Pons (tissue), 1 donor: Measurements from ENCODE around the gene SNRPB2.

Source experiments
- DNase-seq: peaks from one replicate; pipeline ENCODE4 v3.0.0-alpha.2; 2016; ENCODE audit warnings: low spot score

The SNRPB2 gene

GRCh38 chr20:16729565-16730460 lies at the start of gene SNRPB2:
Gene SNRPB2 (plus strand): TSS chr20:16730026. CDS start chr20:16731703, 1,677 bp downstream.
- DNase-seq: peak; percentile 93

GRCh38 chr20:16684416-16684815 lies 45.4 kb upstream of the SNRPB2 start:
- no peak for DNase-seq

- DNase-seq: no peak
Measured at GRCh38 chr20:16689906-16690305, 39.9 kb upstream of the SNRPB2 start.

DNA sequence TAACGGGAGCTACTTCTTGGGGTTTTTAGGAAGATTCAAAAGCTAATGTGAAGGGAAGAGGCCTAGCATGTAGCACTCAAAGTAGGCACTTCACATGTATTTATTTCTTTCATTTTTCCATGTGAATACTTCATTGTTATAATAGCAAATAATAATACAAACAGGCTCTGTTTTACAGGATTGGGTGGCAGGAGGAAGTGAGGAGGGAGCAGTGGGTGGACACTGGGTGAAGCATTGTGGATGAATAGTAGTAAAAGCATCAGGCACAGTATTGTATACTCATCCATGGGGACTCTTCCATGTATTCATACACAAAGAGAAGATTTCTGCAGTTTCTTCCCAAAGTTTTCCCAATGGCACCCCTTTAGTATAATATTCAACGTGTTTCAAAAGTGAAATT lies 38.4 kb upstream of the SNRPB2 start:
- no peak for DNase-seq

DNA sequence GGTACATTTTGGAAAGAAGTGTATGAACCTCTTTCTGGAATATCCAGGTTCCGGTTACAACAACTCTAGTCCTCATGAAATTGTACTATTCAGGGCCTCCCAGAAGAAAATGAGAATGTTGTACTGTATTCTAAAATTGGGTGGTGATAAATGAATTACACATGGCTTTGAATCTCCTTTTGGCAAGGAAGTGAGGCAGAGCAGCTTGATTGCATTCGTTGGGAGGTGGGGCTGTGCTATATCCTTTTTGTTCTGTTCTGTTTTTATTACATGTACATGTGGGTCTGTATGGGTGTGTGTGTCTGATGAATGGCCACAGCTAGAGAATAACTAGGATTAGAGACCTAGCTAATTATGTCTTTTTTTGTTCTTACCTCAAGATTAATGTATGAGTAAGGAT lies 37.8 kb upstream of the SNRPB2 start:
- no peak for DNase-seq

DNA sequence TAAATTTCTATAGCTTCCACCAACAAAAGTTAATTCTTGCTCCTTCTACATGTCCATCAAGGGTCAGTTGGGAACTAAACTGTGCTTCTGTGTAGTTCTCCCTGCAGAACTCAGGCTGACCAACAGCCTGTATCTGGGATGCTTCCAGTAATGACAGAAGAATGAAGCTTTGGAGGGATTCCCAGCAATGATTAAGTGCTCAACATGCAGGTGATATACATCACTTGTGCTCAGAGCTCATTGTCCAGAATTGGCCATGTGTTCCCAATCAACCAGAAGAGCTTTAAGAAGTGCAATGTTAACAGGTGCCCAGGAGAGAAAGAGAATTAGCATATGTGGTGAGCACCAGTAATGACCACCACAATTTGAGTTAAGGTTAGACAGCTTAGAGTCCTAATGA lies 37.4 kb upstream of the SNRPB2 start:
- no peak for DNase-seq

DNA sequence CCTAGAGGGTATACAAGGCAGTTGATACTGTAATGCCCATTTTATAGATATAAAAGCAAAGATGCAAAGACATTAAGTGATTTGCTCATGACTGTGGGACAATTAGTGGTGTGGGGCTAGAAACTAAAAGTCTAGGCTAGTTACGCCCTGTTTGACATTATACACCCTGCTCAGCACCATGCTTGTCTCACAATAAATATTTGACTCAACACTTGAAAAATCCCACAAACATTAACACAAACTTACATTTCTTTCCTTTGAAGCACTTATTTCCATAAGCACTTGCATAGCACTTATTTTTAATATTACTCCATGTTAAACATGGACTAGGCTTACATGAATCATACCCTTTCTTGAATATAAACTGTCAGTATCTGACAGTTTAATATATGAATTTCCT lies 36.5 kb upstream of the SNRPB2 start:
- no peak for DNase-seq

DNA sequence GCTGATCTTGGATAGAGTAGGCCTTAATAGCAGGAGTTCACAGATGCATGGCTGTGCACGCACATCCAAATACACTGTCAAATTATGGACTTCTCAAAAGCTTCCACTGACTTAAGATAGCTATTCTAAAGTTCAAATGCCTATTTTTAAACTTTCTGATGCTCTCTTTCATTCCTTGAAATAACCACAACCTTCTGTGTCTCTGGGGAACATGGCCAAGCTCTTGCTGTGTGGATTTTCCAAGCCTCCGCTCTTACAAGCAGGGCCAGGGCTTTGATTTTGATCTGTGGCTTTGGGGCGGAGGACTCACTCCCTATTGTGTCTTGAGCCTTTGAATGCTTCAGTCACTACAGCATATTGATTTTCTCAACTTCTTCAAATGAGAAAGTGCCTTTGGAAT lies 35.7 kb upstream of the SNRPB2 start:
- no peak for DNase-seq

DNA sequence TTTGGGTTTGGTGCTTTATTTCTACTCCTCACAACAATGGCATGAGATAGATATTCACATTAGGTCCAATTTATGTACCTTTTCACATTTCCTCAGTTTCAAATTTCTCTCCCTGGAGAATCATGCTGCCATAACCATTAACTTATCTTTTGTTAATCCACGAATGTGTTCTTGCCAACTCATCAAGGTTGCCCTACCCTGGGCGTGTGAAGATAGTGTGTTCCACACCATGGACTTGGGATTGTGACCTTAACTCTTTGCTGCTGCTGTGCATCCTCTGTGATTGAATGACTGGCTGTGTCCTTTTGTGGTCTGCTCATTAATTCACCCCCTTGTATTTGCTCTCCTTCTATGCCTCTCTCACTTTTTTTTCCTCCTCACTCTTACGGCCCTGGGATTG lies 34.2 kb upstream of the SNRPB2 start:
- no peak for DNase-seq

GRCh38 chr20:16699293-16699692 lies 30.5 kb upstream of the SNRPB2 start:
- no peak for DNase-seq

DNA sequence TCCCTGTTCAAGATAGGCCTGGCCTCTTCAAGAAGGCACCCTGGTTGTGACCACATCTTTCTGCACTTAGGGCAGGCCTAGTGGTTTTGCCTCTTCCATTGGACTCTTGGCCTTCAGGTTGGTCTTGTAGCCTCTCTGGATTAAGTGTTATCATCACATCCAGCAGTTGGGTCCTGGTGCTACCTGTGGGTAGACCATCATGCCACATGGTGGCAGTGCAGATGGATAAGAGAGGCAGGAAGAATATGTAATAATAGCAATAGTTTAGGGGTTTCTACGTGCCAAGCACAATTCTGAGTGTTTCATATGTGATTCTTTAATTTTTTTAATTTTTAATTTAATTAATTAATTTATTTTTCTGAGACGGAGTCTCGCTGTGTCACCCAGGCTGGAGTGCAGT lies 28.5 kb upstream of the SNRPB2 start:
- DNase-seq: no peak

DNA sequence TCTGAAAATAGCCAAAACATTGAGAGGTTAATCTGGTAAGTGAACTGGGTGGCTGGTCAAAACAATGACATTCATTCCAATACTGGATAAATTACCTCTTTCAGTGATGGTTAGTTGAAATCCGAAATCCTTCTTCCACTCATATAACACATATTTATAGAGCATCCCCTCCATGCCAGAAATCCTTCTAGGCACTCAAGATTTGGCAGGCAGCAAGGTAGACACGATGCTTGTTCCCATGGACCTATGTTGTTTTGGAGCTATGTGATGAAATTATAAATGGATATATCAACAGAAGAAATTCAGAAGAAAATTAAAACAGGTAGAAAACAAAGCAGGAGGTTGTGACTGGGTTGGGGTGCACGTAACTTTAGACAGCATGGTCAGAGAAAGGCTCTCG lies 26.3 kb upstream of the SNRPB2 start:
- DNase-seq: no peak

GRCh38 chr20:16707674-16708073 lies 22.2 kb upstream of the SNRPB2 start:
- no peak for DNase-seq

DNA sequence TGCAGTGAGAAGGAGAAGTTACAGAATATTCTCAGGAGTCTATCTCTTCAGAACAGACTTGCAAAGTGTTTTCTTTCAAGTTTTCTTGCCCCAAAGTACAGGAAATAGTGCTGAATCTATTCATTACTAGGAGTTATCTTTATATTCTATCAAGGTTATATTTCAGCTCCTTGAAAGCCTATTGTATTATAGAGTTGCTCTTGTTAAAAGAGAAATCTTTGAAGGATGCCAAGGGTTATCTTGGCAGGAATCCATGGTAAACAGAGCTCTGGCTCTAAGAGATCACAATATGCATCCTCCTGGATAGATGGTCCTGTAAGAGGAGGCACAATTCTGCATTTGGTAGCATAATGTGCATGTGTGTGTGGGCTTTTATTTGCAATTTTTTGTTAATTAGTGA lies 21.2 kb upstream of the SNRPB2 start:
- DNase-seq: no peak

GRCh38 chr20:16709017-16709416 lies 20.8 kb upstream of the SNRPB2 start:
- no peak for DNase-seq

DNA sequence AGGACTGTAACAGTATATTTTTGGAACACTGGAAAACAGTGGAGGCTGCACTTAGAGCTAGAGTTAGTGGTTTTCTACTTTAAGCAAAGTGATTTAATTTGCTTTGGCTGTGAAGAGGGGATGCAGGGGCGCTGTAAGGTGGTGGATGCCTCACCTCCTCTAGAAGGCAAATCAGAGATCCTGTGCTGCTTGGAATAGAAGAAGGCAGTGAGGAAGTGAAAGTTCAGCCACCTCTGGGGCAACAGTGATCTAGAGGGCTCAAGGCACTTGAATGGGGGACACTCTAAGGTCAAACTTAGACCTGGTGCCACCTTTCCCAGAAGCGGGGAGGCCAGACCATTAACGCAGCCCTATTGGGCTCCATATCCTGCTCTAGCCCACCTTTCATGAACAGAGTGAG lies 19.0 kb upstream of the SNRPB2 start:
- DNase-seq: no peak

DNA sequence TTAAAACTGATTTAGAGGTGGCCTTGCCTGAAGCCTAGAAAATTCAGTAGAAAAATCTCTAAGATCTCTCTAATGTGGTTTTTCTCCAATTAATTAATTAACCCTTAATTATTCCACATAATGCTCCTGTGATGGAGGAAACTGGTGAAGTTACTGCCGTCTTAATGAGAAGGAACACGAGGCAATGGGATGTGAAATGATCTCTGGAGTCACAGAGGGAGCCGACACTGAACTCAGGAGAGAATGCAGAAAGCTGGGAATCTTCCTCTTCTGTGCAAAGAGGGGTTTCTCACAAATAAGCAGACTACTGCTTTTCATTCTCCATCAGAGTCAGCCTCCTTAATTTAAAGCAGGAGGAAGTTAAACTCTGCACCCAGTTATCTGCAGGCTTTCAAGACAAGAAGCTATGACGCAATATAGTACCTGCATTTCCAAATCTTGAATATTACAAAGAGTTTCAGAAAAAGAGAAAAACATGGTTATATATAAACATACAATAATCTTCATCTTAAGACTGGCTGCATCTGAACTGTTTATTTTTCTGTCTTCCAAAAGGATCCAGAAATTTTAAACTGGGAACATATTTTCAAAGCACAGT lies 18.1 kb upstream of the SNRPB2 start:
- DNase-seq: no peak

DNA sequence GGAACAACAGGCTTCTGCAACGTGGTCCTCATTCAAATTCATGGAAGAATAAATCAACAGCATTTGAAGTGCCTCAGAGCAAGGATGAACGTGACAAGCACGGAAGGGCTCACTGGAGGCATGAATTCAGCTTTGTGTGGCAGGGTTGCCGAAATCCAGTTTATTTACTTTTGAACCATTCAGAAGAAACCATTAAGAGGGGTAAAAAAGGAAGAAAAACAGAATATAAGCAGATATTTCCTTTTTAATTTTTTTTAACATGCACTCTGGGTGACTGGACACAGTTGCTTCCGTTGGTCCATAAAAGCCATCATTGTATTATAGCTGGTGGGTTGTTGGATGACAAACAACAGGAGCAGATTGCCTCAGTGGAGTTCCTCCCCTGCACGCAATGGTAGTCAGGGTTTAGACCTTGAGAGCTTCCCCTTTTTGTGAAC lies 17.3 kb upstream of the SNRPB2 start:
- DNase-seq: peak; percentile 56

GRCh38 chr20:16713066-16713465 lies 16.8 kb upstream of the SNRPB2 start:
- no peak for DNase-seq

- no peak for DNase-seq
Measured at GRCh38 chr20:16714242-16714641, 15.6 kb upstream of the SNRPB2 start.

DNA sequence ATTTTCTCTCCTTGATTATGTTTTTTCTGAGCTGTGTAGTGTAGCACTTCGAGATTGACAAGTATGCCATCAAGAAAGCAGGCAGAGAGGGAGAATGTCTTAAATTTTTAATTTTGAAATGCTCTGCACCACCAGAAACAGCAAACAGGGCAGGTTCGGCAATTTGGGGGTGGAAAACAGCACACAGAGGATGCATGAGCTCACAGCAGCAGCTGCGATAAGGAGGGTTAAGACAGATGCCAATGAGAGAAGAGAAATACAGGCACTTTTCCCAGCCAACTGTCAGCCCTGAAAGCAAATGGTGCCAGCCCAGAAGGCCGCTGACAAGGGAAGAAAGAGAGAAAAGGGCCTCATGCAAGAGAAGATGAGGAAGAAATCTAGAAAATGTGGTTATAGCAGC lies 15.1 kb upstream of the SNRPB2 start:
- peak; percentile 47 for DNase-seq

GRCh38 chr20:16719421-16719820 lies 10.4 kb upstream of the SNRPB2 start:
- no peak for DNase-seq

DNA sequence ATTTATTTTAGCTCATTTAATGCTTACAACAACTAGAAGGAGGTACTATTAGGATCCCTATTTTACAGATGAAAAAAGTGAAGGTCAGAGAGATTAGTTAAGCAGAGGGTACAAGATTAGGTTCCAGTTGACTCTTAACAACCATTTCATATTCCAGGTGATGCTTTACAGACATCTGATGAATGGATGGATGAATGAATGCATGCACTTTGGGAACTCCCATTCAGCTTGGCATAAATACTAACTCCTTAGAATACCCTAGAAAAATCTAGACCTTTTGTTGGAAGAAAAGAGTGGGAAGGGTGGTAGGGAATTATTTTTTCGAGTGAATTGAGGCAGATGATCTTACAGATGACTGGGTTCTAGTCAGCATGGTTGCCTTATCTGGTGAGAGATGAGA lies 746 bp upstream of the SNRPB2 start:
- DNase-seq: peak; percentile 17
